ENCODE results near the gene FZD4.

The FZD4 gene

GRCh38 chr11:86904001-86904400 is 51.2 kb downstream of the FZD4 start:
- DNase-seq: no peak

GRCh38 chr11:86902345-86902744 is 52.9 kb downstream of the FZD4 start:
- DNase-seq: no peak

- no peak for DNase-seq
Observed at GRCh38 chr11:86901599-86901998, 53.6 kb downstream of the FZD4 start.

GRCh38 chr11:86900162-86900561 is 55.0 kb downstream of the FZD4 start:
- DNase-seq: no peak

GRCh38 chr11:86898689-86899088 is 56.5 kb downstream of the FZD4 start:
- DNase-seq: no peak

GRCh38 chr11:86896441-86896841 is 58.8 kb downstream of the FZD4 start:
- DNase-seq: no peak

Data from CD4-positive, alpha-beta T cell treated with Interleukin-4 for 1 hour (primary cell).